GM12878 (cell line): ENCODE measurements around the gene KIAA1191. TPM values are rescaled to one million over a fixed set of nuclear protein-coding genes. Genes with fewer than 3 reads are reported as not detected.

Experiments used
- ATAC-seq: fragments of 200-7000 bp; cut with Tn5 transposase; 3 replicates; pipeline ENCODE4 v1.9.1; 2020; ENCODE audit warnings: mild to moderate bottlenecking, moderate library complexity
- BruUV-seq: library from RNA; stranded (reverse); fragments of 400-500 nt; replicated peaks from 2 replicates; lab custom pipeline; 2021; lab: Mats Ljungman, UMichigan
- CTCF ChIA-PET: fragments of 300-600 bp; sonication (Branson Sonifier 250); formaldehyde crosslinking; extraction: SDS; loops from one replicate; lab custom pipeline; 2021; ENCODE audit warnings: inconsistent platforms; lab: Yijun Ruan, JAX
- POLR2A ChIA-PET: fragments of 350-600 bp; formaldehyde crosslinking; extraction: SDS; loops from one replicate; lab custom pipeline; 2021; ENCODE audit warnings: inconsistent platforms; lab: Charles Lee
- RAD21 ChIA-PET: fragments of 300-600 bp; sonication (Branson Sonifier 250); formaldehyde crosslinking; loops from one replicate; lab custom pipeline; 2023; ENCODE audit warnings: antibody characterized with exemption; ENCODE audit not compliant: unreplicated experiment; lab: Charles Lee
- SMC1A ChIA-PET: fragments of 300-600 bp; sonication (Branson Sonifier 250); formaldehyde crosslinking; loops from one replicate; lab custom pipeline; 2023; ENCODE audit not compliant: unreplicated experiment, uncharacterized antibody; lab: Charles Lee
- DNase-seq: peaks from one replicate; pipeline ENCODE4 v3.0.0-alpha.2; 2011; ENCODE audit warnings: low read depth, low spot score
- FAIRE-seq: peaks from 3 replicates; lab custom pipeline; 2011; peaks lifted over from hg19 to GRCh38; lab: Jason Lieb, UNC
- H2AFZ ChIP-seq: 2 replicates; pipeline ENCODE4 v1.6.0; 2011; ENCODE audit warnings: low read depth, low read length, control low read depth; ENCODE audit not compliant: control insufficient read depth
- H3K27ac ChIP-seq: 2 replicates; pipeline ENCODE4 v1.5.1; 2011; ENCODE audit warnings: control low read depth; ENCODE audit not compliant: control insufficient read depth, insufficient read depth
- H3K27me3 ChIP-seq, 2 experiments: replicated peaks in 1 of 2; 2 replicates each; pipeline versions ENCODE4 v1.6.0 to v1.6.1; 2011; ENCODE audit warnings: low read length in 1 of 2; ENCODE audit not compliant: control insufficient read depth in 2 of 2, insufficient read depth in 2 of 2
- H3K36me3 ChIP-seq, 2 experiments: 2 replicates each; pipeline ENCODE4 v1.5.1; 2011; ENCODE audit warnings: low read length in 1 of 2; ENCODE audit not compliant: control insufficient read depth in 2 of 2, insufficient read depth in 2 of 2
- H3K4me1 ChIP-seq: 2 replicates; pipeline ENCODE4 v1.6.1; 2011; ENCODE audit warnings: mild to moderate bottlenecking, low read length, moderate library complexity, mixed read lengths; ENCODE audit not compliant: control insufficient read depth, insufficient read depth
- H3K4me2 ChIP-seq: 2 replicates; pipeline ENCODE4 v1.6.0; 2011; ENCODE audit warnings: control low read depth; ENCODE audit not compliant: control insufficient read depth, insufficient read depth
- H3K4me3 ChIP-seq: fragments of 200-600 bp; sonication (generic); 2 replicates; pipeline ENCODE4 v1.5.1; 2016
- H3K79me2 ChIP-seq: 2 replicates; pipeline ENCODE4 v1.6.0; 2011; ENCODE audit warnings: low read length; ENCODE audit not compliant: control insufficient read depth, insufficient read depth
- H3K9ac ChIP-seq: 2 replicates; pipeline ENCODE4 v1.8.0; 2011; ENCODE audit warnings: low read length, control low read depth, mixed read lengths; ENCODE audit not compliant: control insufficient read depth, insufficient read depth
- H3K9me3 ChIP-seq: replicated peaks from 3 replicates; pipeline ENCODE4 v1.5.1; 2011; ENCODE audit warnings: mild to moderate bottlenecking, low read length; ENCODE audit not compliant: control insufficient read depth, insufficient read depth
- H4K20me1 ChIP-seq: 2 replicates; pipeline ENCODE4 v1.6.0; 2011; ENCODE audit not compliant: control insufficient read depth, insufficient read depth
- BHLHE40 ChIP-seq, 2 experiments: fragments of 450-650 bp in 1 of 2; IDR thresholded peaks; 2 replicates each; pipeline ENCODE4 v1.6.1; 2011 to 2017; ENCODE audit warnings: low read depth in 2 of 2, borderline replicate concordance in 1 of 2, improper control_type of control experiment in 1 of 2, low read length in 1 of 2, mild to moderate bottlenecking in 1 of 2
- ETV6 ChIP-seq, 2 experiments: fragments of 450-650 bp in 1 of 2; IDR thresholded peaks in 1 of 2; conservative IDR thresholded peaks in 1 of 2; 2 replicates each; pipeline ENCODE4 v1.6.1; 2014; ENCODE audit warnings: antibody characterized with exemption in 1 of 2, borderline replicate concordance in 1 of 2, low read depth in 1 of 2, mild to moderate bottlenecking in 1 of 2, moderate library complexity in 1 of 2
- FOS ChIP-seq: IDR thresholded peaks from 3 replicates; pipeline ENCODE4 v1.6.1; 2011; ENCODE audit warnings: borderline replicate concordance; ENCODE audit not compliant: insufficient read length; ENCODE audit errors: extremely low read depth
- MTA3 ChIP-seq: IDR thresholded peaks from 2 replicates; pipeline ENCODE4 v1.6.1; 2012; ENCODE audit warnings: low read length, inconsistent platforms, borderline replicate concordance
- PML ChIP-seq: IDR thresholded peaks from 2 replicates; pipeline ENCODE4 v1.6.1; 2012; ENCODE audit warnings: low read length, inconsistent platforms
- RBBP5 ChIP-seq: fragments of 200-600 bp; sonication (generic); conservative IDR thresholded peaks from 2 replicates; pipeline ENCODE4 v1.6.1; 2016
- SIN3A ChIP-seq: IDR thresholded peaks from 2 replicates; pipeline ENCODE4 v1.6.1; 2012; ENCODE audit warnings: low read depth, low read length, improper control_type of control experiment
- SMAD1 ChIP-seq: fragments of 450-650 bp; IDR thresholded peaks from 2 replicates; pipeline ENCODE4 v1.6.1; 2018; ENCODE audit warnings: mild to moderate bottlenecking, low read depth; ENCODE audit not compliant: partially characterized antibody
- SREBF1 ChIP-seq: IDR thresholded peaks from 2 replicates; pipeline ENCODE4 v1.6.1; 2012; ENCODE audit warnings: mild to moderate bottlenecking, low read length
- SREBF2 ChIP-seq: IDR thresholded peaks from 2 replicates; pipeline ENCODE4 v1.6.1; 2012; ENCODE audit warnings: mild to moderate bottlenecking, low read length
- ZNF207 ChIP-seq: fragments of 450-650 bp; IDR thresholded peaks from 2 replicates; pipeline ENCODE4 v1.6.1; 2014; ENCODE audit warnings: antibody characterized with exemption, mild to moderate bottlenecking, borderline replicate concordance
- ZNF592 ChIP-seq: fragments of 450-650 bp; IDR thresholded peaks from 2 replicates; pipeline ENCODE4 v1.6.1; 2017; ENCODE audit warnings: mild to moderate bottlenecking, moderate library complexity
- WGBS: methylation state at CpG from one replicate; pipeline ENCODE4 v1.1.6; 2016; ENCODE audit warnings: low lambda C conversion rate; ENCODE audit not compliant: insufficient replicate concordance, insufficient coverage; ENCODE audit errors: missing lambda C conversion rate; 5-methylcytosine and 5-hydroxymethylcytosine counted together
- in situ Hi-C: fragments of 300-500 bp; cut with MboI; formaldehyde crosslinking; loops from 9 replicates; pipeline ENCODE4 v1.14.3; 2018; ENCODE audit warnings: mixed read lengths
- intact Hi-C: fragments of 100-400 bp; cut with micrococcal nuclease; formaldehyde crosslinking; loops from one replicate; pipeline ENCODE4 v1.14.2; 2022; ENCODE audit not compliant: unreplicated experiment
- polyA plus RNA-seq, 11 experiments: library from polyadenylated mRNA; depleted of rRNA in 4 of 11; unstranded in 6 of 11; stranded (reverse) in 5 of 11; fragments of >200 nt; fragmentation: Nextera tagmentation in 4 of 11; fragmentation: Illumina TruSeq in 1 of 11; extraction: Ambion mirVana in 4 of 11; extraction: Trizol in 1 of 11; gene quantifications; 1 replicate in 1 of 11; 2 replicates in 10 of 11; pipeline versions ENCODE4 v1.2.1 to v1.2.3, GENCODE V29; 2011 to 2016; ENCODE audit warnings: inconsistent platforms in 2 of 11, missing spikeins in 2 of 11, low read depth in 1 of 11
- total RNA-seq, 4 experiments: library from RNA; depleted of rRNA in 3 of 4; stranded (reverse); fragments of >200 nt in 3 of 4; fragmentation: Illumina TruSeq in 1 of 4; extraction: Trizol in 1 of 4; gene quantifications; 2 replicates each; pipeline versions ENCODE4 v1.2.1 to v1.2.3, GENCODE V29; 2013 to 2021
- TF ChIP-seq, protein P1 (sequence below): fragments of 150-350 bp; IDR thresholded peaks from 2 replicates; pipeline ENCODE4 v1.6.1; 2016; ENCODE audit warnings: low read depth, low read length
- TF ChIP-seq, protein P2 (sequence below): IDR thresholded peaks from 2 replicates; pipeline ENCODE4 v1.6.1; 2012; ENCODE audit warnings: low read length, inconsistent platforms

The KIAA1191 gene
- total and polyA plus RNA-seq, 10 of the 15 experiments (the other 5 are each of a cell fraction or from before 2014, with no cell fraction given) = 14.9 to 58.2 (median 31.8) TPM

- in situ Hi-C loops = no loop called here
- H3K27me3 ChIP-seq = no peaks in the 10 kb centered on the region
- no peaks in the 10 kb centered on the region for H3K9me3 ChIP-seq
- no peak for FAIRE-seq
- ChIA-PET POLR2A (interaction anchor here (0.6 kb wide), 1 partner anchor 21 kb away, joined by 3 read pairs; no protein-coding TSS in a partner anchor), RAD21 (interaction anchor here (0.7 kb wide), 1 partner anchor 21 kb away, joined by 4 read pairs; no protein-coding TSS in a partner anchor), CTCF (interaction anchor here (0.7 kb wide), 2 partner anchors 10 to 128 kb away, joined by 3 read pairs; no protein-coding TSS in a partner anchor), SMC1A (interaction anchor here (1.7 kb wide), 1 partner anchor 8 kb away, joined by 5 read pairs; the partner anchor contains the start of gene CLTB)
- H2AFZ ChIP-seq = no peak overlapping the region
- no peaks in the 10 kb centered on the region for H3K79me2 ChIP-seq
- H3K9ac ChIP-seq = no peak overlapping the region
- no TSS peak for BruUV-seq
- WGBS = 83% methylated on average over 6 of the region's 6 CpGs
- no peak overlapping the region for H3K4me2 ChIP-seq
- intact Hi-C loops = no loop called here
- no peak overlapping the region for H3K27ac ChIP-seq
- no peaks in the 10 kb centered on the region; a peak in 1 of 4 replicates for H3K36me3 ChIP-seq
- DNase-seq = no peak
- no peak overlapping the region for H3K4me3 ChIP-seq
- H4K20me1 ChIP-seq = no peaks in the 10 kb centered on the region
- no peak for ATAC-seq
- H3K4me1 ChIP-seq = no peaks in the 10 kb centered on the region
- TF ChIP-seq FOS (no peak), SMAD1 (no peak), MTA3 (no peak), ZNF207 (no peak), PML (no peak), SIN3A (no peak), ETV6 (conservative IDR thresholded peaks at IDR 0.05 in 1 of 2, IDR thresholded peaks at IDR 0.05 in 1 of 2; ENCODE audit: borderline replicate concordance in 1 of 2, low read depth in 1 of 2) (no peak), SREBF2 (no peak), RBBP5 (no peak), BHLHE40 (IDR thresholded peaks at IDR 0.05; ENCODE audit: borderline replicate concordance in 1 of 2, low read depth in 2 of 2, low read length in 1 of 2) (no peak), SREBF1 (no peak), ZNF592 (no peak)
- TF ChIP-seq, protein P1, sequence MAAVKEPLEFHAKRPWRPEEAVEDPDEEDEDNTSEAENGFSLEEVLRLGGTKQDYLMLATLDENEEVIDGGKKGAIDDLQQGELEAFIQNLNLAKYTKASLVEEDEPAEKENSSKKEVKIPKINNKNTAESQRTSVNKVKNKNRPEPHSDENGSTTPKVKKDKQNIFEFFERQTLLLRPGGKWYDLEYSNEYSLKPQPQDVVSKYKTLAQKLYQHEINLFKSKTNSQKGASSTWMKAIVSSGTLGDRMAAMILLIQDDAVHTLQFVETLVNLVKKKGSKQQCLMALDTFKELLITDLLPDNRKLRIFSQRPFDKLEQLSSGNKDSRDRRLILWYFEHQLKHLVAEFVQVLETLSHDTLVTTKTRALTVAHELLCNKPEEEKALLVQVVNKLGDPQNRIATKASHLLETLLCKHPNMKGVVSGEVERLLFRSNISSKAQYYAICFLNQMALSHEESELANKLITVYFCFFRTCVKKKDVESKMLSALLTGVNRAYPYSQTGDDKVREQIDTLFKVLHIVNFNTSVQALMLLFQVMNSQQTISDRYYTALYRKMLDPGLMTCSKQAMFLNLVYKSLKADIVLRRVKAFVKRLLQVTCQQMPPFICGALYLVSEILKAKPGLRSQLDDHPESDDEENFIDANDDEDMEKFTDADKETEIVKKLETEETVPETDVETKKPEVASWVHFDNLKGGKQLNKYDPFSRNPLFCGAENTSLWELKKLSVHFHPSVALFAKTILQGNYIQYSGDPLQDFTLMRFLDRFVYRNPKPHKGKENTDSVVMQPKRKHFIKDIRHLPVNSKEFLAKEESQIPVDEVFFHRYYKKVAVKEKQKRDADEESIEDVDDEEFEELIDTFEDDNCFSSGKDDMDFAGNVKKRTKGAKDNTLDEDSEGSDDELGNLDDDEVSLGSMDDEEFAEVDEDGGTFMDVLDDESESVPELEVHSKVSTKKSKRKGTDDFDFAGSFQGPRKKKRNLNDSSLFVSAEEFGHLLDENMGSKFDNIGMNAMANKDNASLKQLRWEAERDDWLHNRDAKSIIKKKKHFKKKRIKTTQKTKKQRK = no peak
- TF ChIP-seq, protein P2, sequence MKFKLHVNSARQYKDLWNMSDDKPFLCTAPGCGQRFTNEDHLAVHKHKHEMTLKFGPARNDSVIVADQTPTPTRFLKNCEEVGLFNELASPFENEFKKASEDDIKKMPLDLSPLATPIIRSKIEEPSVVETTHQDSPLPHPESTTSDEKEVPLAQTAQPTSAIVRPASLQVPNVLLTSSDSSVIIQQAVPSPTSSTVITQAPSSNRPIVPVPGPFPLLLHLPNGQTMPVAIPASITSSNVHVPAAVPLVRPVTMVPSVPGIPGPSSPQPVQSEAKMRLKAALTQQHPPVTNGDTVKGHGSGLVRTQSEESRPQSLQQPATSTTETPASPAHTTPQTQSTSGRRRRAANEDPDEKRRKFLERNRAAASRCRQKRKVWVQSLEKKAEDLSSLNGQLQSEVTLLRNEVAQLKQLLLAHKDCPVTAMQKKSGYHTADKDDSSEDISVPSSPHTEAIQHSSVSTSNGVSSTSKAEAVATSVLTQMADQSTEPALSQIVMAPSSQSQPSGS = no peak
Observed at GRCh38 chr5:176407456-176408251, 46.1 kb upstream of the KIAA1191 start.
